ENCODE results near the gene PSEN1.

GRCh38 chr14:73198253-73198652, 61.9 kb downstream of the PSEN1 start:
- TF ChIP-seq CTCF (IDR thresholded peaks at IDR 0.05 in 8 of 11, conservative IDR thresholded peaks at IDR 0.05 in 3 of 11) (no peak), POLR2AphosphoS5 (IDR thresholded peaks at IDR 0.05) (no peak), POLR2A (IDR thresholded peaks at IDR 0.05) (no peak)
